T-helper 2 cell treated with Interferon-gamma antibody and Interleukin-4, amounts not matched to agents 5 μg/mL and 100 μg/mL, for 36 hours (primary cell): ENCODE data around the gene ATG9B.

ENCODE experiments used
- DNase-seq: peaks from one replicate; pipeline ENCODE4 v3.0.0; 2021; ENCODE audit warnings: low spot score
- H3K27ac Mint-ChIP-seq: one replicate; pipeline ENCODE4 v1.8.0; 2021; ENCODE audit warnings: mild to moderate bottlenecking, mixed read lengths
- H3K27me3 Mint-ChIP-seq: one replicate; pipeline ENCODE4 v1.8.0; 2021; ENCODE audit warnings: low read depth, mixed read lengths
- H3K36me3 Mint-ChIP-seq: one replicate; pipeline ENCODE4 v1.8.0; 2021; ENCODE audit warnings: low read depth, mixed read lengths
- H3K4me1 Mint-ChIP-seq: one replicate; pipeline ENCODE4 v1.8.0; 2021; ENCODE audit warnings: low read depth, mixed read lengths
- H3K4me3 Mint-ChIP-seq: one replicate; pipeline ENCODE4 v1.8.0; 2022; ENCODE audit warnings: mild to moderate bottlenecking, moderate library complexity, mixed read lengths
- H3K9me3 Mint-ChIP-seq: one replicate; pipeline ENCODE4 v1.8.0; 2021; ENCODE audit warnings: mixed read lengths

ATG9B gene

GRCh38 chr7:151062399-151063211 is 38.3 kb upstream of the ATG9B start:
- H3K36me3 Mint-ChIP-seq = peaks cover 14% of the 10 kb centered on the region
- DNase-seq = no peak
- H3K9me3 Mint-ChIP-seq = no peaks in the 10 kb centered on the region
- no peaks in the 10 kb centered on the region for H3K27me3 Mint-ChIP-seq
- H3K27ac Mint-ChIP-seq = no peak overlapping the region
- H3K4me1 Mint-ChIP-seq = peaks cover 17% of the 10 kb centered on the region
- no peak overlapping the region for H3K4me3 Mint-ChIP-seq

DNA sequence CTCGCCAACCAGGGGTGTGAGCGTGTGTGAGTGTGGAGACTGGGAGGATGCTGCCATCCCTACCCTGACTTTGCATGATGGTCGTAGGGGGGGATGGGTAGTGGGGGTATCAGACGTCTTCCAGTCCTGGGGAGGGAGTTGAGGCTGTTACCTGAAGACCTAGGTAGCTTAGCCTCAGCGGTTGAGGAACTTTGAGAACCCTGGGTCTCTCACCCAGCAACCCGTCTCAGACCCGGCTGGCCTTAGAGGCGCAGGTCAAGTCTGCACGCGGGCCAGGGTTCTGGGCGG is 37.8 kb upstream of the ATG9B start:
- no peaks in the 10 kb centered on the region for H3K27me3 Mint-ChIP-seq
- no peaks in the 10 kb centered on the region for H3K9me3 Mint-ChIP-seq
- peak overlapping the region; percentile 75 for H3K4me3 Mint-ChIP-seq
- H3K4me1 Mint-ChIP-seq = peaks cover 22% of the 10 kb centered on the region
- H3K36me3 Mint-ChIP-seq = peaks cover 11% of the 10 kb centered on the region
- H3K27ac Mint-ChIP-seq = no peak overlapping the region
- no peak for DNase-seq

DNA sequence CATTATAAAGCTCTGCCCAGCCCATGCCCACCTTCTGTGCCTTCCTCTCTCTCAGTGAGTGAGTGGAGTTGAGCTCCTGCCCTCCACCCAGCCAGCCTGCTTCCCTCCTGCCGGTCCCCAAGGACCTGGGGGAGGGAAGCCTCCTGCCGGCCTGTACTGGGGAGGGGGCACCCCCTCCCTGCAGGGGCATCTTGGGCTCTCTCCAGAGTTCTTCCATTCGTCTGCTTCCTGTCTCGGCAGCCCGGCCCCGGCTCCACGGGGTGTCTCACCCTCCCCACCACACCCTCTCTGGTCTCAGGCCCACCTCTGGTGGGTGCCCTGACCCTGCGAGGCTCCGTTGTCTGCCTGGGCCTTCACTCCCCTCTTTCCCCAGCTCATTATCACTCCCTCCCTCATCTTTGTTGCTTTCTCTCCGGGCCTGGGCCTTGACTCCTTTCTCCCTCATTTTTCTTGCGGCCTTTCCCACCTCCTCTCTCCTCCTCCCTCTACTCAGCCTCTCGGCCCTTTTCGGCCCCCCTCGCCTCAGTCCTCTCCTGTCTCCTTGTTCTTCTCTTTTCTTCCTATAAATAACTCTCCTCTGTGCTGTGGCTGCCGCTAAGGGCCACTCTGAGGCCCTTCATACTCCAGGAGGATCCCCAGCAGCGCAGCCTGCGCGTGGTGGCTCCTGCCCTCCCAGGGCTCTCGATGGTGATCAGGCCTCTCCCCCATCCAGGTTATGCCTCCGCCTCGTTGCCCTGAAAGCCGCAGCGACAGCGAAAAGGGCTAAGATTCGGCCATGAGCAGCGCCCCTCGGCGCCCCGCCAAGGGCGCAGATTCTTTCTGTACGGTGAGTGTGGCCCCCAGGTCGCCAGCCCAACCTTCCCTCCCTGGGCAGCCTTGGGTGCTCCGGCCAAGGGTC is 37.2 kb upstream of the ATG9B start:
- no peak for DNase-seq
- H3K36me3 Mint-ChIP-seq = peaks cover 9% of the 10 kb centered on the region
- H3K4me3 Mint-ChIP-seq = peak overlapping the region; percentile 85
- H3K9me3 Mint-ChIP-seq = no peaks in the 10 kb centered on the region
- H3K27ac Mint-ChIP-seq = peak overlapping the region; percentile 71
- H3K4me1 Mint-ChIP-seq = peaks cover 24% of the 10 kb centered on the region
- no peaks in the 10 kb centered on the region for H3K27me3 Mint-ChIP-seq

GRCh38 chr7:151060416-151061212 is 36.3 kb upstream of the ATG9B start:
- Mint-ChIP-seq H3K9me3 (no peaks in the 10 kb centered on the region), H3K4me3 (peak overlapping the region; percentile 85), H3K27ac (peak overlapping the region; percentile 49), H3K36me3 (peaks cover 9% of the 10 kb centered on the region), H3K27me3 (no peaks in the 10 kb centered on the region), H3K4me1 (peaks cover 24% of the 10 kb centered on the region)
- DNase-seq = no peak

DNA sequence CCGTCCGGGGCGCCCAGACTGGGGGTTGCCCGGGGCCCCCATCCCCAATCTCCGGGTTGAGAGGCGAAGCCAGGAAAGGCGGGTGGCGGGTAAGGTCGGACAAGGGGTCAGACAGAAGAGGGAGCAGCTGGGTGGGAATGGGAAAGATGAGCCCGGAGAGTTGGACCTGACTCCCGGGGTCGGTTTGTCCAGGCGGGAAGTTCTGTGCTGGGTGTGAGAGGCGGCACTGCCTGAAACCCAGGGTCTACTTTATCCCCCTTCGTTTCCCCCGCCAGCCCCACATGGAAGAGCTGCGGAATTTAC is 35.8 kb upstream of the ATG9B start:
- Mint-ChIP-seq H3K4me1 (peaks cover 24% of the 10 kb centered on the region), H3K27ac (peak overlapping the region; percentile 63), H3K36me3 (peaks cover 4% of the 10 kb centered on the region), H3K27me3 (no peaks in the 10 kb centered on the region), H3K4me3 (peak overlapping the region; percentile 85), H3K9me3 (no peaks in the 10 kb centered on the region)
- no peak for DNase-seq

- H3K36me3 Mint-ChIP-seq = peaks cover 4% of the 10 kb centered on the region
- H3K9me3 Mint-ChIP-seq = no peaks in the 10 kb centered on the region
- H3K27me3 Mint-ChIP-seq = no peaks in the 10 kb centered on the region
- peak within 1 kb of the TSS; percentile 92 for H3K27ac Mint-ChIP-seq
- DNase-seq = peak; percentile 72
- H3K4me3 Mint-ChIP-seq = peak within 1 kb of the TSS; percentile 98
- peaks cover 24% of the 10 kb centered on the region for H3K4me1 Mint-ChIP-seq
Measured at GRCh38 chr7:151059367-151060112, 35.2 kb upstream of the ATG9B start, which contains the start of gene SLC4A2. Gene SLC4A2, plus strand, starts transcription at chr7:151059589. Its CDS starts 2,399 bp downstream, at chr7:151061988.

GRCh38 chr7:151058781-151059366 is 34.6 kb upstream of the ATG9B start:
- H3K4me3 Mint-ChIP-seq = peak overlapping the region; percentile 98
- no peaks in the 10 kb centered on the region for H3K27me3 Mint-ChIP-seq
- DNase-seq = no peak
- H3K27ac Mint-ChIP-seq = peak overlapping the region; percentile 92
- H3K4me1 Mint-ChIP-seq = peaks cover 24% of the 10 kb centered on the region
- peaks cover 4% of the 10 kb centered on the region for H3K36me3 Mint-ChIP-seq
- H3K9me3 Mint-ChIP-seq = no peaks in the 10 kb centered on the region

GRCh38 chr7:151057989-151058780 is 33.9 kb upstream of the ATG9B start:
- H3K4me3 Mint-ChIP-seq = peak overlapping the region; percentile 98
- no peaks in the 10 kb centered on the region for H3K9me3 Mint-ChIP-seq
- peaks cover under 1% of the 10 kb centered on the region for H3K36me3 Mint-ChIP-seq
- peak overlapping the region; percentile 92 for H3K27ac Mint-ChIP-seq
- DNase-seq = peak; percentile 97
- peaks cover 27% of the 10 kb centered on the region for H3K4me1 Mint-ChIP-seq
- no peaks in the 10 kb centered on the region for H3K27me3 Mint-ChIP-seq

DNA sequence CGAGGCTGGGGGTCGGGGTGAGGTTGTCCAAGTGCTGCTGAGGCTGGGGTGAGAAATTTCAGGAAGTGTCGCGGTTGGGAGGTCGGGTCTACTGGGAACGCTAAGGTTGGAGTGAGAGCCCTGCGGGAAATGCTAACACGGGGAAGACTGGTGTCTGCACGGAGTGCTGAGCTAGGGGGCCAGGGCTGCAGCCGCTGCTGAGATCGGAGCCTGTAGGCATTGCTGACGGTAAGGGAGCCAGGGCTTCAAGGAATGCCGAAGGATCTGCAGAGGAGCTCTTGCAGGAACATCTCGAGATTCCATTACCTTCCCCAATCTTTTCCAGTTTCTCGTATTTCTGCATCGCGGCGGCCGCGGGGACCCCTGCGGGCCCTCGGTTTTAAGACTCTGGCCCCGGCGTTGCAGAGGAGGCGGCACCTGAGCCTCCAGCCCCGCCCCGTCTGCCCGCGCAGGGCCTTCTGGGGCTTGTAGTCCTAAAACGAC is 33.3 kb upstream of the ATG9B start, which contains the start of gene CDK5:
TSS of gene CDK5 (minus strand) at position 392 of the 483 bp plus-strand sequence. CDS start at position 343, 49 bp downstream.
- DNase-seq = no peak

DNA sequence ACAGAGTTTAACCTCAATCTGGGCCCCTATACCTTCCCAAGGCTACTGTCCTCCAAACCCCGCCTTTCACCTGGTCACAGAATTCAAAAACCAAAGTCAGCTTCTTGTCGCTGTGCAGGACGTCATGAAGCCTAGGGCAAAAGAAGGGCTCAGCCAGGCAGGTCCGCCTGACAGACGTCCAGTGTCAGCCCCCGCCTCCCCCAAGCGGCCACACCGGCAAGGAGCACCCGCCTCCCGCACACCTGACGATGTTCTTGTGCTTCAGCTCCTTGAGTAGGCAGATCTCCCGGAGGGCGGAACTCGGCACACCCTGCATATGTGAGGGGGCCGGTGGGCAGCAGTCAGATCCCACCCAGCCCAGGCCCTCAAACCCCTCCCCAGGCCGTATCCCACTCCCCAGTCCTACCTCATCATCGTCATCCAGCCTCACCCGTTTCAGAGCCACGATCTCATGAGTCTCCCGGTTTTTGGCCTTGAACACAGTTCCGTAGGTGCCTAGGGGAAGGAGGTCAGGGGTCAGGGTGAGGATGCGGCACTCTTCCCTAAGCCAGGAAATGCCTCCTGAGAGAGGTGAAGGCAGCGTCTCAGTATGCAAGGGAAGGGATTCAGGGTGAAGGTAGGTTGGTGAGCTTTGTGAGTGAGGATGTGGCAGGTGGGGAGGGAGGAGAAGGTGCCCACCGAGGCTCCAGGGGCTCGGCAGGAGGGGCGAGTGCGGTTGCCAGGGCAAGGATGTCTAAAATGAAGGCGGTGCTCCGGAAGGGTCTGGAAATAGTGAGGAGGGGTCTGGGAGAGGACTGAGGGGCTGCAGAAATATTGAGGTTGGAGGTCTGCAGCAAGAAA is 32.6 kb upstream of the ATG9B start:
- no peaks in the 10 kb centered on the region for H3K36me3 Mint-ChIP-seq
- no peak for DNase-seq
- H3K27ac Mint-ChIP-seq = peak overlapping the region; percentile 69
- H3K27me3 Mint-ChIP-seq = no peaks in the 10 kb centered on the region
- H3K4me3 Mint-ChIP-seq = peak overlapping the region; percentile 98
- no peaks in the 10 kb centered on the region for H3K9me3 Mint-ChIP-seq
- H3K4me1 Mint-ChIP-seq = peaks cover 32% of the 10 kb centered on the region

More for the DNA sequence above, 33.3 kb upstream of the ATG9B start, which contains the start of gene CDK5:
- Mint-ChIP-seq H3K4me3 (peak within 1 kb of the TSS; percentile 98), H3K27me3 (no peaks in the 10 kb centered on the region), H3K36me3 (no peaks in the 10 kb centered on the region), H3K27ac (peak within 1 kb of the TSS; percentile 92), H3K4me1 (peaks cover 32% of the 10 kb centered on the region), H3K9me3 (no peaks in the 10 kb centered on the region)

DNA sequence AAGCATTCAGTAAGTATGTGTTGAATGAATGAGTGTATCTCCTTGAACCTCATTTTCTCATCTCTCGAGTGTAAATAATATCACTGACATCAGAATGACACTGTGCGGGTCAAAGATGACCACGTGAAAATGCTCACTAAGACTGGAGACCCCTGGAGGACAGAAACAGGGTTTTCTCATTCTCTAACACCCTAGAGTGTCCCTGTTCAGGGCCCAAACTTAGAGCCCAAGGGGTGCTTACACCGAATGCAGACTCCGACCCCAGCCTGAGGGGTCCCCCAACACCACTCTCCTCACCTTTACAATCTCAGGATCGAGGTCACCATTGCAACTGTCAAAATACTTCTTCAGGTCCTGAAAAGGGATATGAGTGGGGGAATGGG is 32.0 kb upstream of the ATG9B start:
- no peaks in the 10 kb centered on the region for H3K9me3 Mint-ChIP-seq
- H3K36me3 Mint-ChIP-seq = no peaks in the 10 kb centered on the region
- H3K27me3 Mint-ChIP-seq = no peaks in the 10 kb centered on the region
- H3K4me1 Mint-ChIP-seq = peaks cover 27% of the 10 kb centered on the region
- no peak overlapping the region for H3K27ac Mint-ChIP-seq
- peak overlapping the region; percentile 98 for H3K4me3 Mint-ChIP-seq
- no peak for DNase-seq
